HEK293 (cell line): ENCODE data around the gene HEXIM1.

Experiments used
- CTCF ChIA-PET: fragments of 350-600 bp; formaldehyde crosslinking; extraction: SDS; loops from one replicate; lab custom pipeline; 2021; ENCODE audit warnings: antibody characterized with exemption; lab: Yijun Ruan, JAX
- POLR2A ChIA-PET: fragments of 300-600 bp; formaldehyde crosslinking; extraction: SDS; loops from one replicate; lab custom pipeline; 2020; ENCODE audit warnings: antibody characterized with exemption, inconsistent platforms; lab: Yijun Ruan, JAX
- H3K27ac ChIP-seq: fragments of 200-500 bp; sonication (Bioruptor generic); 2 replicates; pipeline ENCODE4 v1.5.1; 2014; ENCODE audit warnings: low read depth, low read length, control low read depth, inconsistent platforms; ENCODE audit errors: extremely low read depth
- H3K36me3 ChIP-seq, 2 experiments: fragments of 200-500 bp in 1 of 2; sonication (Bioruptor generic) in 1 of 2; 1 replicate in 1 of 2; 2 replicates in 1 of 2; pipeline ENCODE4 v1.5.1; 2014 to 2017; ENCODE audit warnings: inconsistent platforms in 2 of 2, low read length in 2 of 2; ENCODE audit not compliant: control insufficient read depth in 2 of 2, insufficient read depth in 1 of 2
- H3K4me1 ChIP-seq: fragments of 200-500 bp; sonication (Bioruptor generic); 2 replicates; pipeline ENCODE4 v1.5.1; 2014; ENCODE audit warnings: mild to moderate bottlenecking, low read length, inconsistent platforms; ENCODE audit not compliant: control insufficient read depth, insufficient read depth
- H3K4me3 ChIP-seq: 2 replicates; pipeline ENCODE4 v1.5.1; 2011; ENCODE audit warnings: low read depth, mild to moderate bottlenecking, control low read depth, low read length, moderate library complexity
- H3K9me3 ChIP-seq: fragments of 200-500 bp; sonication (Bioruptor generic); 2 replicates; pipeline ENCODE4 v1.5.1; 2014; ENCODE audit warnings: low read depth, low read length, inconsistent platforms; ENCODE audit not compliant: control insufficient read depth, insufficient read depth
- BCL11B ChIP-seq: fragments of 450-650 bp; formaldehyde crosslinking; IDR thresholded peaks from 2 replicates; pipeline ENCODE4 v1.5.1; 2016; ENCODE audit warnings: low read depth, missing biosample characterization, missing genetic modification characterization
- CTCF ChIP-seq: fragments of 450-650 bp; formaldehyde crosslinking; IDR thresholded peaks from 2 replicates; pipeline ENCODE4 v1.5.1; 2016; ENCODE audit warnings: missing biosample characterization, missing genetic modification characterization
- FEZF1 ChIP-seq: fragments of 450-650 bp; formaldehyde crosslinking; IDR thresholded peaks from 2 replicates; pipeline ENCODE4 v1.5.1; 2016; ENCODE audit warnings: missing biosample characterization, missing genetic modification characterization
- GLI4 ChIP-seq: fragments of 450-650 bp; formaldehyde crosslinking; IDR thresholded peaks from 2 replicates; pipeline ENCODE4 v1.5.1; 2016; ENCODE audit warnings: missing biosample characterization, missing genetic modification characterization
- GLIS2 ChIP-seq: fragments of 450-650 bp; formaldehyde crosslinking; IDR thresholded peaks from 2 replicates; pipeline ENCODE4 v1.5.1; 2016; ENCODE audit warnings: missing biosample characterization, missing genetic modification characterization
- HOXC10 ChIP-seq: sonication (generic); formaldehyde crosslinking; IDR thresholded peaks from 2 replicates; pipeline ENCODE4 v1.8.1; 2023; ENCODE audit warnings: mild to moderate bottlenecking, missing genetic modification reagents
- KLF16 ChIP-seq: fragments of 450-650 bp; formaldehyde crosslinking; IDR thresholded peaks from 2 replicates; pipeline ENCODE4 v1.5.1; 2017; ENCODE audit warnings: missing biosample characterization, missing genetic modification characterization
- KLF9 ChIP-seq: fragments of 450-650 bp; formaldehyde crosslinking; IDR thresholded peaks from 2 replicates; pipeline ENCODE4 v1.5.1; 2016; ENCODE audit warnings: missing biosample characterization, missing genetic modification characterization, low read depth
- PRDM2 ChIP-seq: fragments of 450-650 bp; formaldehyde crosslinking; IDR thresholded peaks from 2 replicates; pipeline ENCODE4 v1.5.1; 2016; ENCODE audit warnings: missing biosample characterization, missing genetic modification characterization, borderline replicate concordance
- PRDM6 ChIP-seq: fragments of 450-650 bp; formaldehyde crosslinking; IDR thresholded peaks from 2 replicates; pipeline ENCODE4 v1.5.1; 2017; ENCODE audit warnings: missing biosample characterization, missing genetic modification characterization
- RBAK ChIP-seq: fragments of 450-650 bp; formaldehyde crosslinking; IDR thresholded peaks from 2 replicates; pipeline ENCODE4 v1.5.1; 2016; ENCODE audit warnings: missing biosample characterization, missing genetic modification characterization
- ZNF10 ChIP-seq: fragments of 450-650 bp; formaldehyde crosslinking; IDR thresholded peaks from 2 replicates; pipeline ENCODE4 v1.5.1; 2017; ENCODE audit warnings: missing biosample characterization, missing genetic modification characterization
- ZNF132 ChIP-seq: fragments of 450-650 bp; formaldehyde crosslinking; IDR thresholded peaks from 2 replicates; pipeline ENCODE4 v1.5.1; 2017; ENCODE audit warnings: missing biosample characterization, missing genetic modification characterization, borderline replicate concordance
- ZNF133 ChIP-seq: fragments of 450-650 bp; formaldehyde crosslinking; IDR thresholded peaks from 2 replicates; pipeline ENCODE4 v1.5.1; 2016; ENCODE audit warnings: missing biosample characterization, missing genetic modification characterization
- ZNF169 ChIP-seq: fragments of 450-650 bp; formaldehyde crosslinking; IDR thresholded peaks from 2 replicates; pipeline ENCODE4 v1.5.1; 2016; ENCODE audit warnings: missing biosample characterization, missing genetic modification characterization
- ZNF18 ChIP-seq: fragments of 450-650 bp; formaldehyde crosslinking; IDR thresholded peaks from 2 replicates; pipeline ENCODE4 v1.5.1; 2016; ENCODE audit warnings: missing biosample characterization, missing genetic modification characterization
- ZNF221 ChIP-seq: fragments of 450-650 bp; formaldehyde crosslinking; IDR thresholded peaks from 2 replicates; pipeline ENCODE4 v1.5.1; 2017; ENCODE audit warnings: missing biosample characterization, missing genetic modification characterization, borderline replicate concordance
- ZNF223 ChIP-seq: fragments of 450-650 bp; formaldehyde crosslinking; IDR thresholded peaks from 2 replicates; pipeline ENCODE4 v1.5.1; 2016; ENCODE audit warnings: missing biosample characterization, missing genetic modification characterization
- ZNF366 ChIP-seq: fragments of 450-650 bp; formaldehyde crosslinking; conservative IDR thresholded peaks from 2 replicates; pipeline ENCODE4 v1.5.1; 2016; ENCODE audit warnings: missing biosample characterization, missing genetic modification characterization
- ZNF571 ChIP-seq: fragments of 450-650 bp; formaldehyde crosslinking; IDR thresholded peaks from 2 replicates; pipeline ENCODE4 v1.5.0; 2017; ENCODE audit warnings: missing biosample characterization, missing genetic modification characterization
- ZNF585B ChIP-seq: fragments of 450-650 bp; formaldehyde crosslinking; IDR thresholded peaks from 2 replicates; pipeline ENCODE4 v1.5.1; 2016; ENCODE audit warnings: missing biosample characterization, missing genetic modification characterization
- ZNF664 ChIP-seq: fragments of 450-650 bp; formaldehyde crosslinking; IDR thresholded peaks from 2 replicates; pipeline ENCODE4 v1.5.1; 2016; ENCODE audit warnings: missing biosample characterization, missing genetic modification characterization
- ZNF701 ChIP-seq: fragments of 450-650 bp; formaldehyde crosslinking; IDR thresholded peaks from 2 replicates; pipeline ENCODE4 v1.5.1; 2016; ENCODE audit warnings: missing biosample characterization, missing genetic modification characterization

The HEXIM1 gene

DNA sequence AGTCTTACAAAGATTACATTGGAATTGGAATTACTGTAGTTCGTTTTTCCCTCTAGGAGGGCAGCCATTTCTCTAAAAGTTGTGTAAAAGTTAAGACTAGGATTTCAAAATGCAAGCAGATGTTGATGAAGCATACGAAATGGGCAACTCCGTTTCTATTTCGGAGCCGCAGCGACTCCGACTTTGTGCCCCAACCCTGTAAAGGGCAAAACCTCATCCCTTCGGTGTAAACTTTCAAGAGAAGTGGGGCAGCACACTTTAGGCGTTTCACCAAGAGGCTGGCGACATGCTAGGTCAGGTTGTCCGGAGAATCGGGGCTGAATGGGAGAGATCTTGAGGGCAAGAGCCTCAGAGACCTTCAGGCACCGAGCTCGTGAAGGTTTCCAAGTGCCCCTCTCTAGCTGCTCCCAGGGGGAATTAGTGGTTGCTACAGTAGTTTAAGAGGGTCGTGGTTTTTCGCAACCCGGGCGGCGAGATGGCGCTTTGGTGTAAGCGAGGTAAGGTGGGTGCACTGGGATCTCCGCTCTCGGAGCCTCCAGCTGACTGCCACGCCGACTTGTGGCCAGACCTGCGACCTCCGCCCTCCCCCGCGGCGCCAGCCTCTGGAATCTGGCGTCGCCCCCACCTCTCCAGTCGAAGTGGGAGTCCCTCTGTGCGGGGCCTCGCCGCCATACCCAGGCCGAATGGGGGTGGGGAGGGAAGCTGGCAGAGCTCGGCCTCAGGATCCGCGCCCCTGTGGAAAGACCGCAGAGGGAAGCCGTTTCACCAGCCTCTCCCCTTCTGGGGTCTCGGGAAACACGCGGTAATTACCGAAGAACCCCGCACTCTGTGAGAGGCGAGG lies 12.4 kb downstream of the HEXIM1 start (continued):
- TF ChIP-seq CTCF (tag by site-specific recombination) (peak; percentile 93), GLIS2 (tag by site-specific recombination) (peak; percentile 86; the same call in 1 of the 2 replicates)

DNA sequence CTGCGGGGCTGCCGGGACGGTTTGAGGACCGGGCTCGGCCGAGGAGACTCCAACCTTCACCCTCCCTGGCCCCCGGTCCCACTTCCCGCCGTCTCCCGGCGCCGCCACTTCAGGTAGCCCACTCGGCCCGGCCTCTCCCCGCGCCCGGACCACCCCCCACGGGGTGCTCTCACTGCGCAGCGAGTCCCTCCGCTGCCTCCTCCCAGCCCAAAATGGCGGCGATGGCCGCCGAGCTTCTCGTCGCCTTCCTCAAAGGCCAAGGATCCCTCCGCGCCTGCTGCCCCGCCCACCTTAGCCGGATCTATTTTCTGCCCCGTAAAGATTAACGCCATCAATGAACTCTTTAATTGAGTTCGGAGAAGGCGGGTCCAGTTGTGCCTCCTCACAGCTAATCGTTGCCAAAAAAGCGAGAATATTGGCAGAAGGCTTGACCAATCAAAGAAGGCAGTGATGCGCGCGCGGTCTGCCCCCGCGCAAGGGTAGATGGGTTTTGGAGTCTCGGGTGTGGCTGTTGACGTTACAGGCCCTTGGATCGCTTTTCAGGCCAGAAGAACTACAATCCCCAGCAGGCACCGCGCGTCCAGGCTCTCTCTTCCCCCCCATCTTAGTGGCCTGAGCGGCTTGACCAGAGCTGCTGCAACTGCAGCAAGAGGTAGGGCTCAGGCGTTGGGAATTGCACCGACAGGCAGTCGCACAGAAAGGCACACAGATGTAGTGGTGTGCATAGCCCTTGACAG lies 13.2 kb downstream of the HEXIM1 start, which contains the start of gene HEXIM2:
HEXIM2 (plus strand) TSS at position 588 of the 737 bp plus-strand sequence. CDS start 919 bp downstream, outside the sequence.
- Histone ChIP-seq H3K27ac (peak within 1 kb of the TSS; percentile 92), H3K4me3 (peak within 1 kb of the TSS; percentile 97), H3K4me1 (peaks cover 15% of the 10 kb centered on the region), H3K9me3 (no peaks in the 10 kb centered on the region), H3K36me3 (peaks cover 5 to 9% of the 10 kb centered on the region in 2 experiments; a peak in 2 of 3 replicates)
- ChIA-PET POLR2A (interaction anchor here (0.6 to 9.4 kb wide), 27 partner anchors 10 to 604 kb away, joined by 3 to 700 read pairs (median 4); partner anchors contain the start of genes ACBD4, C1QL1, EFTUD2 and FZD2), CTCF (interaction anchor here (0.6 to 8.9 kb wide), 13 partner anchors 10 to 224 kb away, joined by 3 to 113 read pairs (median 4); partner anchors contain the start of genes ACBD4 and HEXIM1)
- TF ChIP-seq ZNF585B (tag by site-specific recombination) (no peak), PRDM6 (tag by site-specific recombination) (no peak), GLI4 (tag by site-specific recombination) (peak; percentile 96), ZNF366 (tag by site-specific recombination) (no peak; the same call in 1 of the 2 replicates), ZNF571 (tag by site-specific recombination) (no peak), BCL11B (peak; percentile 82; the same call in 1 of the 2 replicates), RBAK (peak; percentile 37; the same call in 1 of the 2 replicates), PRDM2 (no peak), ZNF132 (no peak), ZNF221 (no peak), ZNF18 (tag by site-specific recombination) (peak; percentile 74), ZNF133 (tag by site-specific recombination) (peak; percentile 20; the same call in 1 of the 2 replicates), ZNF10 (peak; percentile 62; the same call in 1 of the 2 replicates), KLF16 (tag by site-specific recombination) (peak; percentile 99), ZNF169 (tag by site-specific recombination) (peak; percentile 66; the same call in 1 of the 2 replicates), ZNF664 (tag by site-specific recombination) (peak; percentile 69), FEZF1 (tag by site-specific recombination) (no peak; the same call in 1 of the 2 replicates), ZNF701 (tag by site-specific recombination) (no peak), ZNF223 (tag by site-specific recombination) (peak; percentile 57; the same call in 1 of the 2 replicates), HOXC10 (CRISPR knock-in tag) (no peak), KLF9 (tag by site-specific recombination) (peak; percentile 98)
